OCI-LY7 (cell line): ENCODE data around the gene MARF1.

ENCODE experiments used
- EZH2phosphoT487 ChIP-seq: fragments of 200-600 bp; sonication (generic); IDR thresholded peaks from 2 replicates; pipeline ENCODE4 v1.6.1; 2018; ENCODE audit warnings: low read depth, borderline replicate concordance, mild to moderate bottlenecking, mixed run types, antibody characterized with exemption, low read length, moderate library complexity, mixed read lengths
- TF ChIP-seq, protein P1 (sequence below): fragments of 200-600 bp; sonication (generic); conservative IDR thresholded peaks from 2 replicates; pipeline ENCODE4 v1.5.1; 2014; ENCODE audit warnings: mild to moderate bottlenecking, antibody characterized with exemption, low read length, moderate library complexity, mixed read lengths

DNA sequence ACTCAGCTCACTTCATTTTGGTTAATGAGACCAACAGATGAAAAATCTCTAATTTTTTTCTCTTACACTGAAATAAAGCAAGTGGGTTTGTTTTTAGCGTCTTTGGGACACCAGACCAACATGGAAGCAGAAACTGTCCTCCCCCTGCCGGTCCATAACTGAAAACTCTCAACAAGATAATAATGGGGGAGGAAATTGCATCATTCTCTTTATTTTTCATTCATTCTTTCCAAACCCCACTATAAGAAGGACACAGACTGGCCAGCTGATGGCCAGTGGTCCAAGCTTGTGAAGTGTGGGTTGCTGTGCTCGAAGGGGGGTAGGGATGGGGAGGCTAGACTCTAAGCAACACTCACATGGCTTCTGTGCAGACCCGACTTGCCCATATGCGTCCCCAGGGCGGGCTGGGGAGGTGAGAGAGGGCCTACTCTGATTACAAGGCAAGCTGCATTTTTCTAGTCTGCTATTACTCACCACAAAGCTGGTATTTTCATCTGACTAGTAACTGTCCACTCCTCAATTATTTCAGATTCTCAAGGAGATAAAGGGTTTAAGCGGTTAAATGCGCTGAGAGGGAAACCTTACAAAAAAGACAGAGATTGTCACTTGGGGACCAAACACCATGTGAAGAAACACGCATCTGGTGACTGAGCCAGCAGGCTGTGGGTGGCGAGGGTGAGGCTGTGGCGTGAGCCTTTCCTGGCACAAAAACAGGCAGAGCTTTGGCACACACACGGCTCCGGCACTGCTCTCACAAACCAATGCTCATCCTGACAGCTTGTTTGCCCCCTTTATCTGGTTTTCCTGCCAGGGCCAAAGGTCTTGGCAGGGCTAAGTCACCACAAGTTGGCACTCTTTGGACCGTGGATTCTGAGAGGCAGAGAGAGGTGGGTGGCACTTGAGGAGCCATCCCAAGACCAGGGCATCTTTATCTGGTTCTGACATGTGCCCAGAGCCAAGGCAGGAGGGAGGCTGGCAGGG is 38.2 kb downstream of the MARF1 start:
- TF ChIP-seq, protein P1, sequence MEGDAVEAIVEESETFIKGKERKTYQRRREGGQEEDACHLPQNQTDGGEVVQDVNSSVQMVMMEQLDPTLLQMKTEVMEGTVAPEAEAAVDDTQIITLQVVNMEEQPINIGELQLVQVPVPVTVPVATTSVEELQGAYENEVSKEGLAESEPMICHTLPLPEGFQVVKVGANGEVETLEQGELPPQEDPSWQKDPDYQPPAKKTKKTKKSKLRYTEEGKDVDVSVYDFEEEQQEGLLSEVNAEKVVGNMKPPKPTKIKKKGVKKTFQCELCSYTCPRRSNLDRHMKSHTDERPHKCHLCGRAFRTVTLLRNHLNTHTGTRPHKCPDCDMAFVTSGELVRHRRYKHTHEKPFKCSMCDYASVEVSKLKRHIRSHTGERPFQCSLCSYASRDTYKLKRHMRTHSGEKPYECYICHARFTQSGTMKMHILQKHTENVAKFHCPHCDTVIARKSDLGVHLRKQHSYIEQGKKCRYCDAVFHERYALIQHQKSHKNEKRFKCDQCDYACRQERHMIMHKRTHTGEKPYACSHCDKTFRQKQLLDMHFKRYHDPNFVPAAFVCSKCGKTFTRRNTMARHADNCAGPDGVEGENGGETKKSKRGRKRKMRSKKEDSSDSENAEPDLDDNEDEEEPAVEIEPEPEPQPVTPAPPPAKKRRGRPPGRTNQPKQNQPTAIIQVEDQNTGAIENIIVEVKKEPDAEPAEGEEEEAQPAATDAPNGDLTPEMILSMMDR, result no peak
- no peak for TF ChIP-seq EZH2phosphoT487
